Measurements from ENCODE around the gene MIEN1. TPM values are rescaled to one million over a fixed set of nuclear protein-coding genes. Genes with fewer than 3 reads are reported as not detected.

Gene MIEN1
- total RNA-seq, 1 experiment from 2014 or later: 50.8 TPM

DNA sequence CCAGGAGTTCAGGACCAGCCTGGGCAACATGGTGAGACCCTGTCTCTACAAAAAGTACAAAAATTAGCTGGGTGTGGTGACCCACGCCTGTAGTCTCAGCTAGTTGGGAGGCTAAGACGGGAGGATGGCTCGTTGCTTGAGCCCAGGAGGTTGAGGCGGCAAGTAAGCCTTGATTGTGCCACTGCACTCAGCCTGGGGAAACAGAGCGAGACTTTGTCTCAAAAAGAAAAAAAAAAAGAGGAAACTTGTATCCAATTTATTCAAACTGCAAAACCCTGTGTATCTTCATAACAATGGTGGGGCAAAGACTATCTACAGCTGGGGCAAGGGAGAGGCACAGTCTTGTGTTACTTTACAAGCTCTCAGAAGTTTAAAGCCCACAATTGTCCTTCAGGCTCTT is 28.9 kb upstream of the MIEN1 start:
- H3K4me1 ChIP-seq (ENCODE audit: insufficient read depth, low read length): peaks cover 2% of the 10 kb centered on the region; the same call in 1 of the 2 replicates
- H3K9me3 ChIP-seq (ENCODE audit: control insufficient read depth, low read depth, low read length): no peaks in the 10 kb centered on the region
- H4K8ac ChIP-seq (replicated peaks; ENCODE audit: insufficient read length, low read depth, low read length): no peak overlapping the region
- no peak overlapping the region for H2BK12ac ChIP-seq (ENCODE audit: insufficient read length, low read depth, low read length)
- no peak overlapping the region for H2BK120ac ChIP-seq (ENCODE audit: low read depth, low read length, poor library complexity, severe bottlenecking)
- no peak overlapping the region for H3K18ac ChIP-seq (ENCODE audit: insufficient read length, low read depth, low read length)
- H3K79me2 ChIP-seq (ENCODE audit: insufficient read depth, low read length): no peaks in the 10 kb centered on the region
- H2AK5ac ChIP-seq (ENCODE audit: insufficient read length, low read length): no peak overlapping the region
- no peak overlapping the region for H3K9ac ChIP-seq (ENCODE audit: extremely low read depth, insufficient read length, low read length)
- no peaks in the 10 kb centered on the region for H4K20me1 ChIP-seq (ENCODE audit: control insufficient read depth, insufficient read depth, insufficient read length)
- H3K27ac Mint-ChIP-seq: no peak overlapping the region
- no peaks in the 10 kb centered on the region for H3K79me1 ChIP-seq (ENCODE audit: insufficient read depth, low read depth, low read length, poor library complexity, severe bottlenecking)
- no CpG with 5 or more reads among the region's 5 CpGs for WGBS (ENCODE audit: extremely low coverage, insufficient read length, low lambda C conversion rate)
- H3T11ph ChIP-seq (ENCODE audit: low read length): no peak overlapping the region
- no peak overlapping the region for H3K4me2 ChIP-seq (ENCODE audit: insufficient read depth, insufficient read length, low read length)
- H2BK20ac ChIP-seq (ENCODE audit: low read depth, low read length, poor library complexity, severe bottlenecking): no peak overlapping the region
- H3K14ac ChIP-seq (ENCODE audit: insufficient read depth, low read length): no peak overlapping the region
- no peak overlapping the region for H2BK5ac ChIP-seq (ENCODE audit: insufficient read length, low read length)
- no peak overlapping the region for H2AFZ ChIP-seq (ENCODE audit: low read length)
- H4K91ac ChIP-seq (ENCODE audit: insufficient read length, low read depth, low read length): no peak overlapping the region
- no peak overlapping the region for H3K4ac ChIP-seq (ENCODE audit: low read depth, low read length)
- H3K27me3 Mint-ChIP-seq (ENCODE audit: low read depth): peaks cover 26% of the 10 kb centered on the region
- H3K23me2 ChIP-seq (ENCODE audit: insufficient read length, low read depth, low read length, poor library complexity, severe bottlenecking): peaks cover 3% of the 10 kb centered on the region
- H3K4me1 Mint-ChIP-seq: peaks cover 26 to 37% of the 10 kb centered on the region in 2 experiments
- H3K56ac ChIP-seq (ENCODE audit: insufficient read length, low read depth, low read length): no peak overlapping the region
- H3K23ac ChIP-seq (ENCODE audit: insufficient read length, low read depth, low read length): no peak overlapping the region
- TF ChIP-seq, protein P1, sequence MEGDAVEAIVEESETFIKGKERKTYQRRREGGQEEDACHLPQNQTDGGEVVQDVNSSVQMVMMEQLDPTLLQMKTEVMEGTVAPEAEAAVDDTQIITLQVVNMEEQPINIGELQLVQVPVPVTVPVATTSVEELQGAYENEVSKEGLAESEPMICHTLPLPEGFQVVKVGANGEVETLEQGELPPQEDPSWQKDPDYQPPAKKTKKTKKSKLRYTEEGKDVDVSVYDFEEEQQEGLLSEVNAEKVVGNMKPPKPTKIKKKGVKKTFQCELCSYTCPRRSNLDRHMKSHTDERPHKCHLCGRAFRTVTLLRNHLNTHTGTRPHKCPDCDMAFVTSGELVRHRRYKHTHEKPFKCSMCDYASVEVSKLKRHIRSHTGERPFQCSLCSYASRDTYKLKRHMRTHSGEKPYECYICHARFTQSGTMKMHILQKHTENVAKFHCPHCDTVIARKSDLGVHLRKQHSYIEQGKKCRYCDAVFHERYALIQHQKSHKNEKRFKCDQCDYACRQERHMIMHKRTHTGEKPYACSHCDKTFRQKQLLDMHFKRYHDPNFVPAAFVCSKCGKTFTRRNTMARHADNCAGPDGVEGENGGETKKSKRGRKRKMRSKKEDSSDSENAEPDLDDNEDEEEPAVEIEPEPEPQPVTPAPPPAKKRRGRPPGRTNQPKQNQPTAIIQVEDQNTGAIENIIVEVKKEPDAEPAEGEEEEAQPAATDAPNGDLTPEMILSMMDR (conservative IDR thresholded peaks at IDR 0.05): no peak
- H3K27me3 ChIP-seq (ENCODE audit: insufficient read depth, low read length): no peaks in the 10 kb centered on the region
- H3K36me3 Mint-ChIP-seq (ENCODE audit: insufficient read depth in 1 of 3, low read depth in 3 of 3): no peaks in the 10 kb centered on the region
- no peaks in the 10 kb centered on the region; a peak in 1 of 5 replicates for H3K9me3 Mint-ChIP-seq
- no peak overlapping the region for H4K5ac ChIP-seq (ENCODE audit: insufficient read length, low read depth, low read length)
- no peak for DNase-seq
- H3K4me3 Mint-ChIP-seq: no peak overlapping the region; a peak in 1 of 5 replicates
- no peak overlapping the region for H2BK15ac ChIP-seq (ENCODE audit: low read depth, low read length)
- H3K27ac ChIP-seq (ENCODE audit: insufficient read length, low read depth, low read length): no peak overlapping the region

All from H9 (cell line).